Tibial nerve (tissue), 3 donors: ENCODE measurements around the gene FMNL2.

Experiments
- POLR2A ChIP-seq, 2 donors: fragments of 450-650 bp; IDR thresholded peaks; one replicate each; pipeline ENCODE4 v1.6.1; 2017; ENCODE audit warnings: antibody characterized with exemption in 2 of 2, mild to moderate bottlenecking in 2 of 2, moderate library complexity in 2 of 2
- TF ChIP-seq, protein P1 (sequence below), 5 experiments: fragments of 200-600 bp in 3 of 5; fragments of 450-650 bp in 2 of 5; sonication (generic) in 3 of 5; IDR thresholded peaks; one replicate each; pipeline ENCODE4 v1.5.1; 2016 to 2019; ENCODE audit warnings: antibody characterized with exemption in 5 of 5, mild to moderate bottlenecking in 3 of 5, moderate library complexity in 2 of 5

- no peak for TF ChIP-seq POLR2A (IDR thresholded peaks at IDR 0.05)
- TF ChIP-seq, protein P1, sequence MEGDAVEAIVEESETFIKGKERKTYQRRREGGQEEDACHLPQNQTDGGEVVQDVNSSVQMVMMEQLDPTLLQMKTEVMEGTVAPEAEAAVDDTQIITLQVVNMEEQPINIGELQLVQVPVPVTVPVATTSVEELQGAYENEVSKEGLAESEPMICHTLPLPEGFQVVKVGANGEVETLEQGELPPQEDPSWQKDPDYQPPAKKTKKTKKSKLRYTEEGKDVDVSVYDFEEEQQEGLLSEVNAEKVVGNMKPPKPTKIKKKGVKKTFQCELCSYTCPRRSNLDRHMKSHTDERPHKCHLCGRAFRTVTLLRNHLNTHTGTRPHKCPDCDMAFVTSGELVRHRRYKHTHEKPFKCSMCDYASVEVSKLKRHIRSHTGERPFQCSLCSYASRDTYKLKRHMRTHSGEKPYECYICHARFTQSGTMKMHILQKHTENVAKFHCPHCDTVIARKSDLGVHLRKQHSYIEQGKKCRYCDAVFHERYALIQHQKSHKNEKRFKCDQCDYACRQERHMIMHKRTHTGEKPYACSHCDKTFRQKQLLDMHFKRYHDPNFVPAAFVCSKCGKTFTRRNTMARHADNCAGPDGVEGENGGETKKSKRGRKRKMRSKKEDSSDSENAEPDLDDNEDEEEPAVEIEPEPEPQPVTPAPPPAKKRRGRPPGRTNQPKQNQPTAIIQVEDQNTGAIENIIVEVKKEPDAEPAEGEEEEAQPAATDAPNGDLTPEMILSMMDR (IDR thresholded peaks at IDR 0.05): no peak
Measured at GRCh38 chr2:152326710-152327109, 8.3 kb upstream of the FMNL2 start.
